A549 (cell line): ENCODE results near the gene TBC1D1. TPM values are rescaled to one million over a fixed set of nuclear protein-coding genes. Genes with fewer than 3 reads are reported as not detected.

ENCODE experiments used
- ATAC-seq, 2 experiments: fragments of 200-7000 bp in 1 of 2; fragments of >200 bp in 1 of 2; cut with Nextera tagmentation in 1 of 2; cut with Tn5 transposase in 1 of 2; 3 replicates each; pipeline versions ENCODE4 v1.8.0 to v1.9.1; 2018 to 2020; ENCODE audit warnings: mild to moderate bottlenecking in 1 of 2, moderate library complexity in 1 of 2
- CTCF ChIA-PET: fragments of 300-600 bp; sonication (Branson Sonifier 250); formaldehyde crosslinking; extraction: SDS; loops from one replicate; lab custom pipeline; 2021; ENCODE audit warnings: antibody characterized with exemption, inconsistent platforms; lab: Yijun Ruan, JAX
- POLR2A ChIA-PET: fragments of 350-600 bp; formaldehyde crosslinking; extraction: SDS; loops from one replicate; lab custom pipeline; 2021; ENCODE audit warnings: antibody characterized with exemption, inconsistent platforms; lab: Yijun Ruan, JAX
- DNase-seq, 2 experiments: peaks; one replicate each; pipeline versions ENCODE4 v3.0.0 to v3.0.0-alpha.2; 2011 to 2016; ENCODE audit warnings: low read depth in 1 of 2, low spot score in 1 of 2
- FAIRE-seq: peaks from 2 replicates; lab custom pipeline; 2011; peaks lifted over from hg19 to GRCh38; lab: Jason Lieb, UNC
- H3K27ac ChIP-seq, 2 experiments: fragments of >200 bp; sonication (Bioruptor Twin); formaldehyde crosslinking; 3 replicates each; pipeline ENCODE4 v1.5.1; 2016 to 2017
- H3K4me1 ChIP-seq: fragments of >200 bp; sonication (Bioruptor Twin); formaldehyde crosslinking; 3 replicates; pipeline ENCODE4 v1.6.1; 2016
- H3K4me2 ChIP-seq: fragments of >200 bp; sonication (Bioruptor Twin); formaldehyde crosslinking; 3 replicates; pipeline ENCODE4 v1.6.1; 2016
- H3K4me3 ChIP-seq: fragments of >200 bp; sonication (Bioruptor Twin); formaldehyde crosslinking; 3 replicates; pipeline ENCODE4 v1.5.1; 2016
- H3K9me3 ChIP-seq: fragments of >200 bp; sonication (Bioruptor Twin); formaldehyde crosslinking; 3 replicates; pipeline ENCODE4 v1.6.1; 2016
- ATOH8 ChIP-seq: fragments of 250-450 bp; sonication (Bioruptor Pico); IDR thresholded peaks from 2 replicates; pipeline ENCODE4 v1.5.0; 2020; ENCODE audit warnings: low read depth, mild to moderate bottlenecking, moderate library complexity
- CBX8 ChIP-seq: fragments of 200-600 bp; sonication (generic); IDR thresholded peaks from 2 replicates; pipeline ENCODE4 v1.6.1; 2016
- CHD4 ChIP-seq: fragments of 200-600 bp; sonication (generic); IDR thresholded peaks from 2 replicates; pipeline ENCODE4 v1.6.1; 2016; ENCODE audit warnings: antibody characterized with exemption, mild to moderate bottlenecking, borderline replicate concordance
- EHMT2 ChIP-seq: fragments of 200-600 bp; sonication (generic); IDR thresholded peaks from 2 replicates; pipeline ENCODE4 v1.6.1; 2016; ENCODE audit warnings: antibody characterized with exemption, low read depth, mild to moderate bottlenecking, moderate library complexity
- ELK1 ChIP-seq: fragments of 150-350 bp; IDR thresholded peaks from 2 replicates; pipeline ENCODE4 v1.6.1; 2014; ENCODE audit warnings: low read depth, mild to moderate bottlenecking, low read length
- ESRRA ChIP-seq: fragments of 150-350 bp; IDR thresholded peaks from 2 replicates; pipeline ENCODE4 v1.6.1; 2014; ENCODE audit warnings: mild to moderate bottlenecking, low read length, borderline replicate concordance
- FOSB ChIP-seq: fragments of 250-450 bp; sonication (Bioruptor Pico); IDR thresholded peaks from 2 replicates; pipeline ENCODE4 v1.5.0; 2020; ENCODE audit warnings: mild to moderate bottlenecking, moderate library complexity
- GATA3 ChIP-seq: IDR thresholded peaks from 2 replicates; pipeline ENCODE4 v1.6.1; 2012; ENCODE audit warnings: borderline replicate concordance
- KDM1A ChIP-seq: fragments of 200-600 bp; sonication (generic); IDR thresholded peaks from 2 replicates; pipeline ENCODE4 v1.6.1; 2016; ENCODE audit warnings: low read depth, mild to moderate bottlenecking
- MAZ ChIP-seq: fragments of 150-350 bp; IDR thresholded peaks from 2 replicates; pipeline ENCODE4 v1.6.1; 2014; ENCODE audit warnings: antibody characterized with exemption, low read depth, low read length, borderline replicate concordance
- MYC ChIP-seq: IDR thresholded peaks from 2 replicates; pipeline ENCODE4 v1.6.1; 2012; ENCODE audit warnings: mild to moderate bottlenecking, inconsistent platforms, low read length, improper control_type of control experiment, borderline replicate concordance
- PHF8 ChIP-seq: fragments of 200-600 bp; sonication (generic); IDR thresholded peaks from 2 replicates; pipeline ENCODE4 v1.6.1; 2016; ENCODE audit warnings: low read depth, mild to moderate bottlenecking, antibody characterized with exemption, moderate library complexity, borderline replicate concordance
- POLR2A ChIP-seq: IDR thresholded peaks from 2 replicates; pipeline ENCODE4 v1.6.1; 2012; ENCODE audit warnings: mild to moderate bottlenecking, low read length
- RAD21 ChIP-seq, 2 experiments: fragments of >200 bp in 1 of 2; sonication (Bioruptor Twin) in 1 of 2; formaldehyde crosslinking in 1 of 2; IDR thresholded peaks in 1 of 2; conservative IDR thresholded peaks in 1 of 2; 2 replicates in 1 of 2; 3 replicates in 1 of 2; pipeline ENCODE4 v1.6.1; 2012 to 2018; ENCODE audit warnings: inconsistent platforms in 1 of 2
- RARB ChIP-seq: fragments of 250-450 bp; sonication (Bioruptor Pico); IDR thresholded peaks from 2 replicates; pipeline ENCODE4 v1.8.0; 2021; ENCODE audit warnings: mild to moderate bottlenecking, moderate library complexity
- TFCP2L1 ChIP-seq: fragments of 250-450 bp; sonication (Bioruptor Pico); IDR thresholded peaks from 2 replicates; pipeline ENCODE4 v1.5.0; 2021; ENCODE audit warnings: mild to moderate bottlenecking
- ZFP36 ChIP-seq: fragments of 450-650 bp; IDR thresholded peaks from 2 replicates; pipeline ENCODE4 v1.6.1; 2014; ENCODE audit warnings: borderline replicate concordance; ENCODE audit not compliant: partially characterized antibody
- WGBS: methylation state at CpG from one replicate; pipeline ENCODE4 v1.1.6; 2017; ENCODE audit errors: missing lambda C conversion rate; 5-methylcytosine and 5-hydroxymethylcytosine counted together
- polyA plus RNA-seq, 4 experiments: library from polyadenylated mRNA; depleted of rRNA in 3 of 4; stranded (reverse); fragments of >200 nt; fragmentation: RNase III in 1 of 4; extraction: RNeasy Plus Mini Kit Qiagen cat#74134 plus additional on column Dnase treatment in 1 of 4; gene quantifications; 2 replicates in 3 of 4; 3 replicates in 1 of 4; pipeline ENCODE4 v1.2.3, GENCODE V29; 2011 to 2017

TBC1D1 gene
- polyA plus RNA-seq, 2 of the 4 experiments (the other 2 are of a cell fraction) = 26.5 to 28.5 TPM

- Histone ChIP-seq H3K9me3 (no peaks in the 10 kb centered on the region), H3K4me3 (no peak overlapping the region), H3K4me1 (peaks cover 11% of the 10 kb centered on the region; the same call in 2 of the 3 replicates), H3K27ac (no peak overlapping the region), H3K4me2 (no peak overlapping the region)
- TF ChIP-seq RARB (CRISPR knock-in tag) (no peak), EHMT2 (no peak)
- DNase-seq (no peak), ATAC-seq (no peak), FAIRE-seq (no peak)
- CTCF ChIA-PET = interaction anchor here (0.9 to 4.5 kb wide), 4 partner anchors 493 to 673 kb away, joined by 3 to 102 read pairs (median 6); no protein-coding TSS in a partner anchor
- POLR2A ChIA-PET = no interaction called here
- 90% methylated on average over 14 of the region's 40 CpGs for WGBS
Measured at GRCh38 chr4:38182334-38182998, 291.6 kb downstream of the TBC1D1 start.

- FAIRE-seq (no peak), DNase-seq (no peak), ATAC-seq (no peak)
- CTCF ChIA-PET = interaction anchor here (1.0 to 1.4 kb wide), 3 partner anchors 492 to 548 kb away, joined by 3 to 4 read pairs (median 3); no protein-coding TSS in a partner anchor
- 88% methylated on average over 8 of the region's 8 CpGs for WGBS
- POLR2A ChIA-PET = no interaction called here
- peaks cover 18% of the 10 kb centered on the region for H3K4me1 ChIP-seq
- TF ChIP-seq KDM1A (no peak), RAD21 (conservative IDR thresholded peaks at IDR 0.05 in 1 of 2, IDR thresholded peaks at IDR 0.05 in 1 of 2) (peak; percentile 15 to 32; a peak in 2 of 5 replicates)
- no peaks in the 10 kb centered on the region for H3K9me3 ChIP-seq
- no peak overlapping the region for H3K27ac ChIP-seq
- no peak overlapping the region for H3K4me3 ChIP-seq
- no peak overlapping the region for H3K4me2 ChIP-seq
Measured at GRCh38 chr4:38184404-38184803, 293.5 kb downstream of the TBC1D1 start.

GRCh38 chr4:38185406-38186144, 294.7 kb downstream of the TBC1D1 start:
- Histone ChIP-seq H3K4me3 (no peak overlapping the region), H3K9me3 (no peaks in the 10 kb centered on the region), H3K4me1 (peaks cover 22% of the 10 kb centered on the region), H3K27ac (no peak overlapping the region), H3K4me2 (no peak overlapping the region)
- CTCF ChIA-PET = interaction anchor here (1.2 kb wide), 1 partner anchor 547 kb away, joined by 3 read pairs; no protein-coding TSS in a partner anchor
- 71% methylated on average over 5 of the region's 5 CpGs for WGBS
- no peak for TF ChIP-seq RAD21 (conservative IDR thresholded peaks at IDR 0.05 in 1 of 2, IDR thresholded peaks at IDR 0.05 in 1 of 2)
- TF ChIP-seq FOSB (CRISPR knock-in tag) = no peak
- no peak for TF ChIP-seq ESRRA
- TF ChIP-seq CHD4 = no peak
- TF ChIP-seq POLR2A = no peak
- no peak for TF ChIP-seq ZFP36
- POLR2A ChIA-PET = no interaction called here
- DNase-seq (no peak), ATAC-seq (no peak), FAIRE-seq (no peak)

- H3K27ac ChIP-seq = peak overlapping the region in 1 of 2 experiments; percentile 82; a peak in 2 of 6 replicates
- no peak for ATAC-seq
- TF ChIP-seq ATOH8 (CRISPR knock-in tag) = no peak
- no peak for TF ChIP-seq ELK1
- TF ChIP-seq GATA3 = no peak
- no peak for TF ChIP-seq MYC
- TF ChIP-seq TFCP2L1 (CRISPR knock-in tag) = no peak
- TF ChIP-seq MAZ = no peak
- TF ChIP-seq CBX8 = no peak
- no peak for TF ChIP-seq EHMT2
- no peak for TF ChIP-seq PHF8
- TF ChIP-seq FOSB (CRISPR knock-in tag) = no peak
- TF ChIP-seq, all 56 proteins: peak for 0
- DNase-seq = no peak
- Histone ChIP-seq H3K4me2 (no peak overlapping the region), H3K4me1 (peaks cover 26% of the 10 kb centered on the region), H3K4me3 (no peak overlapping the region), H3K9me3 (no peaks in the 10 kb centered on the region)
- no peak for FAIRE-seq
- POLR2A ChIA-PET = no interaction called here
- WGBS = 77% methylated on average over 5 of the region's 9 CpGs
- CTCF ChIA-PET = interaction anchor here (1.4 to 1.5 kb wide), 2 partner anchors 9 to 488 kb away, joined by 3 to 4 read pairs; no protein-coding TSS in a partner anchor
Measured at GRCh38 chr4:38188136-38188535, 297.3 kb downstream of the TBC1D1 start.
